A549 (cell line): ENCODE measurements around the gene UTP25. TPM values are rescaled to one million over a fixed set of nuclear protein-coding genes. Genes with fewer than 3 reads are reported as not detected.
A peak's percentile ranks its signal among the peaks of the same experiment; 100 is the strongest.

Experiments used
- ATAC-seq, 2 experiments: fragments of 200-7000 bp in 1 of 2; fragments of >200 bp in 1 of 2; cut with Nextera tagmentation in 1 of 2; cut with Tn5 transposase in 1 of 2; 3 replicates each; pipeline versions ENCODE4 v1.8.0 to v1.9.1; 2018 to 2020; ENCODE audit warnings: mild to moderate bottlenecking in 1 of 2, moderate library complexity in 1 of 2
- CTCF ChIA-PET: fragments of 300-600 bp; sonication (Branson Sonifier 250); formaldehyde crosslinking; extraction: SDS; loops from one replicate; lab custom pipeline; 2021; ENCODE audit warnings: antibody characterized with exemption, inconsistent platforms; lab: Yijun Ruan, JAX
- POLR2A ChIA-PET: fragments of 350-600 bp; formaldehyde crosslinking; extraction: SDS; loops from one replicate; lab custom pipeline; 2021; ENCODE audit warnings: antibody characterized with exemption, inconsistent platforms; lab: Yijun Ruan, JAX
- DNase-seq, 2 experiments: peaks; one replicate each; pipeline versions ENCODE4 v3.0.0 to v3.0.0-alpha.2; 2011 to 2016; ENCODE audit warnings: low read depth in 1 of 2, low spot score in 1 of 2
- FAIRE-seq: peaks from 2 replicates; lab custom pipeline; 2011; peaks lifted over from hg19 to GRCh38; lab: Jason Lieb, UNC
- H3K27ac ChIP-seq, 2 experiments: fragments of >200 bp; sonication (Bioruptor Twin); formaldehyde crosslinking; 3 replicates each; pipeline ENCODE4 v1.5.1; 2016 to 2017
- H3K4me1 ChIP-seq: fragments of >200 bp; sonication (Bioruptor Twin); formaldehyde crosslinking; 3 replicates; pipeline ENCODE4 v1.6.1; 2016
- H3K4me2 ChIP-seq: fragments of >200 bp; sonication (Bioruptor Twin); formaldehyde crosslinking; 3 replicates; pipeline ENCODE4 v1.6.1; 2016
- H3K4me3 ChIP-seq: fragments of >200 bp; sonication (Bioruptor Twin); formaldehyde crosslinking; 3 replicates; pipeline ENCODE4 v1.5.1; 2016
- H3K9me3 ChIP-seq: fragments of >200 bp; sonication (Bioruptor Twin); formaldehyde crosslinking; 3 replicates; pipeline ENCODE4 v1.6.1; 2016
- BHLHE40 ChIP-seq: IDR thresholded peaks from 2 replicates; pipeline ENCODE4 v1.6.1; 2012; ENCODE audit warnings: low read depth, low read length, inconsistent platforms
- EHF ChIP-seq: fragments of 250-450 bp; sonication (Bioruptor Pico); IDR thresholded peaks from 2 replicates; pipeline ENCODE4 v1.5.0; 2020; ENCODE audit warnings: mild to moderate bottlenecking
- FOSL2 ChIP-seq, 2 experiments: fragments of 450-650 bp in 1 of 2; fragments of >200 bp in 1 of 2; sonication (Bioruptor Twin) in 1 of 2; formaldehyde crosslinking; IDR thresholded peaks; 2 replicates each; pipeline versions ENCODE4 v1.5.0 to v1.6.1; 2016 to 2020; ENCODE audit warnings: mild to moderate bottlenecking in 1 of 2, moderate library complexity in 1 of 2
- FOXS1 ChIP-seq: fragments of 250-450 bp; sonication (Bioruptor Pico); IDR thresholded peaks from 2 replicates; pipeline ENCODE4 v1.5.0; 2020; ENCODE audit warnings: mild to moderate bottlenecking, moderate library complexity
- HDAC2 ChIP-seq: fragments of 200-600 bp; sonication (generic); IDR thresholded peaks from 2 replicates; pipeline ENCODE4 v1.6.1; 2016
- HOXB13 ChIP-seq: fragments of 250-450 bp; sonication (Bioruptor Pico); IDR thresholded peaks from 2 replicates; pipeline ENCODE4 v1.5.0; 2020; ENCODE audit warnings: low read depth, mild to moderate bottlenecking, moderate library complexity
- JUNB ChIP-seq: fragments of >200 bp; sonication (Bioruptor Twin); formaldehyde crosslinking; IDR thresholded peaks from 2 replicates; pipeline ENCODE4 v1.6.1; 2016
- RAD21 ChIP-seq, 2 experiments: fragments of >200 bp in 1 of 2; sonication (Bioruptor Twin) in 1 of 2; formaldehyde crosslinking in 1 of 2; IDR thresholded peaks in 1 of 2; conservative IDR thresholded peaks in 1 of 2; 2 replicates in 1 of 2; 3 replicates in 1 of 2; pipeline ENCODE4 v1.6.1; 2012 to 2018; ENCODE audit warnings: inconsistent platforms in 1 of 2
- RCOR1 ChIP-seq: fragments of 150-350 bp; IDR thresholded peaks from 2 replicates; pipeline ENCODE4 v1.6.1; 2014; ENCODE audit warnings: antibody characterized with exemption, low read length, low read depth
- RFX5 ChIP-seq: fragments of 450-650 bp; IDR thresholded peaks from 2 replicates; pipeline ENCODE4 v1.7.1; 2014; ENCODE audit warnings: antibody characterized with exemption, mild to moderate bottlenecking, moderate library complexity
- TFCP2L1 ChIP-seq: fragments of 250-450 bp; sonication (Bioruptor Pico); IDR thresholded peaks from 2 replicates; pipeline ENCODE4 v1.5.0; 2021; ENCODE audit warnings: mild to moderate bottlenecking
- TP53 ChIP-seq: fragments of 250-450 bp; sonication (Bioruptor Pico); IDR thresholded peaks from 2 replicates; pipeline ENCODE4 v1.5.0; 2021; ENCODE audit warnings: mild to moderate bottlenecking, moderate library complexity
- WGBS: methylation state at CpG from one replicate; pipeline ENCODE4 v1.1.6; 2017; ENCODE audit errors: missing lambda C conversion rate; 5-methylcytosine and 5-hydroxymethylcytosine counted together
- polyA plus RNA-seq, 4 experiments: library from polyadenylated mRNA; depleted of rRNA in 3 of 4; stranded (reverse); fragments of >200 nt; fragmentation: RNase III in 1 of 4; extraction: RNeasy Plus Mini Kit Qiagen cat#74134 plus additional on column Dnase treatment in 1 of 4; gene quantifications; 2 replicates in 3 of 4; 3 replicates in 1 of 4; pipeline ENCODE4 v1.2.3, GENCODE V29; 2011 to 2017
- TF ChIP-seq, protein P1 (sequence below): fragments of 250-450 bp; sonication (Bioruptor Pico); IDR thresholded peaks from 2 replicates; pipeline ENCODE4 v1.5.0; 2021; ENCODE audit warnings: mild to moderate bottlenecking, moderate library complexity, borderline replicate concordance
- TF ChIP-seq, protein P2 (sequence below): fragments of 450-650 bp; IDR thresholded peaks from 2 replicates; pipeline ENCODE4 v1.6.1; 2014; ENCODE audit warnings: antibody characterized with exemption
- TF ChIP-seq, protein P3 (sequence below): IDR thresholded peaks from 2 replicates; pipeline ENCODE4 v1.6.1; 2012
- TF ChIP-seq, protein P4 (sequence below): fragments of >200 bp; sonication (Bioruptor Twin); formaldehyde crosslinking; IDR thresholded peaks from 3 replicates; pipeline ENCODE4 v1.5.1; 2016

Gene UTP25
- polyA plus RNA-seq, 2 of the 4 experiments (the other 2 are of a cell fraction) = 8.4 to 16.5 TPM

DNA sequence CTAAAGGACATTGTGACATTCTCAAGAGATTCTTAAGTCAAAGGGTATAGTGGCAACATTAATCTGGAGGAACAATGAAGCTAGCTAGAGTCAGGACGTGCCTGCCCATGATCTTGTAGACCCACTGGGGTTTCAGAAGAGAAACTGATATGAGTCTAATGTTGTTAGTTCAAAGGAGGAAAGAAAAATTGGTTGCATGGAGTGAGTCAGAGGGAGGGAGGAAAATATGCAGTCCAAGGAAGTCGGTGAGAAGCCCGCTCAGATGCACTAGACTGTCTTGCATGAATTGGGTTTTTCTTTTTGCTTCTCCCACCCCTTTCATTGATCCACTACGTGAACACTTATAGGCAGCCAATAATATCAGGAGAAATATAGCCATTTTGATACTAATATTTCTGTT is 56.5 kb downstream of the UTP25 start (continued):
- TF ChIP-seq, protein P1, sequence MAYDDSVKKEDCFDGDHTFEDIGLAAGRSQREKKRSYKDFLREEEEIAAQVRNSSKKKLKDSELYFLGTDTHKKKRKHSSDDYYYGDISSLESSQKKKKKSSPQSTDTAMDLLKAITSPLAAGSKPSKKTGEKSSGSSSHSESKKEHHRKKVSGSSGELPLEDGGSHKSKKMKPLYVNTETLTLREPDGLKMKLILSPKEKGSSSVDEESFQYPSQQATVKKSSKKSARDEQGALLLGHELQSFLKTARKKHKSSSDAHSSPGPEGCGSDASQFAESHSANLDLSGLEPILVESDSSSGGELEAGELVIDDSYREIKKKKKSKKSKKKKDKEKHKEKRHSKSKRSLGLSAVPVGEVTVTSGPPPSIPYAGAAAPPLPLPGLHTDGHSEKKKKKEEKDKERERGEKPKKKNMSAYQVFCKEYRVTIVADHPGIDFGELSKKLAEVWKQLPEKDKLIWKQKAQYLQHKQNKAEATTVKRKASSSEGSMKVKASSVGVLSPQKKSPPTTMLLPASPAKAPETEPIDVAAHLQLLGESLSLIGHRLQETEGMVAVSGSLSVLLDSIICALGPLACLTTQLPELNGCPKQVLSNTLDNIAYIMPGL (CRISPR knock-in tag) = no peak
- TF ChIP-seq, protein P2, sequence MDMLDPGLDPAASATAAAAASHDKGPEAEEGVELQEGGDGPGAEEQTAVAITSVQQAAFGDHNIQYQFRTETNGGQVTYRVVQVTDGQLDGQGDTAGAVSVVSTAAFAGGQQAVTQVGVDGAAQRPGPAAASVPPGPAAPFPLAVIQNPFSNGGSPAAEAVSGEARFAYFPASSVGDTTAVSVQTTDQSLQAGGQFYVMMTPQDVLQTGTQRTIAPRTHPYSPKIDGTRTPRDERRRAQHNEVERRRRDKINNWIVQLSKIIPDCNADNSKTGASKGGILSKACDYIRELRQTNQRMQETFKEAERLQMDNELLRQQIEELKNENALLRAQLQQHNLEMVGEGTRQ = no peak
- TF ChIP-seq FOXS1 = no peak
- TF ChIP-seq EHF (CRISPR knock-in tag) = no peak

DNA sequence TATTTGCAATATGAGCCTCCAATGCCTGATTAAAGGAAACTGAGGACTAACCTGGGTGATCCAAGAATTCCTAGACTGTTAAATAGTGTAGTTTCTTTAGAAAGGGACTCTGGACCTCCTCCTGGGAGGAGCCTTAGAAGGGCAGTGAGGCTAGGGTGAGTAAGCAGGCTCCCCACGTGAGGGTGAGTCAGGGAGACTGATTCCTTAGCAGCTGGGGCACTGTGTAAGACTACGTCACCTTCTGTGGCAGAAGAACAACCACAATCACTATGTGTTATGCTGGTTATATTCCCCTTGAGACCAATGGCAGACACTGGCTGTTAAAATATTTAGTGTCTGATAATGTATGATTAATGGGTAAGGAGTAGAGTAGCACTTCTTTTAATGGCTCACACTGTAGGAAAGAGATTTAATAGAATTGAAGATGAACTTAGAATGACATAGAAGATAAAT is 56.9 kb downstream of the UTP25 start:
- peak overlapping the region; percentile 54 for H3K4me2 ChIP-seq
- peaks cover 18% of the 10 kb centered on the region for H3K4me1 ChIP-seq
- ChIA-PET CTCF (interaction anchor here (0.8 to 1.5 kb wide), 4 partner anchors 9 to 475 kb away, joined by 3 to 9 read pairs (median 4); no protein-coding TSS in a partner anchor), POLR2A (no interaction called here)
- WGBS = 8% methylated on average over 2 of the region's 2 CpGs
- TF ChIP-seq RAD21 (conservative IDR thresholded peaks at IDR 0.05 in 1 of 2, IDR thresholded peaks at IDR 0.05 in 1 of 2) = no peak
- TF ChIP-seq, protein P2 = peak; percentile 88
- peak; percentile 84 for TF ChIP-seq FOSL2 (IDR thresholded peaks at IDR 0.05)
- TF ChIP-seq FOSL2 (CRISPR knock-in tag; IDR thresholded peaks at IDR 0.05) = peak; percentile 91
- TF ChIP-seq HOXB13 (CRISPR knock-in tag) = no peak
- no peak for TF ChIP-seq HDAC2
- TF ChIP-seq, protein P3, sequence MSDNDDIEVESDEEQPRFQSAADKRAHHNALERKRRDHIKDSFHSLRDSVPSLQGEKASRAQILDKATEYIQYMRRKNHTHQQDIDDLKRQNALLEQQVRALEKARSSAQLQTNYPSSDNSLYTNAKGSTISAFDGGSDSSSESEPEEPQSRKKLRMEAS = peak; percentile 57
- TF ChIP-seq TFCP2L1 = no peak
- TF ChIP-seq JUNB = peak; percentile 71
- peak; percentile 52; the same call in 1 of the 2 replicates for TF ChIP-seq BHLHE40
- DNase-seq (peak; percentile 80 to 89), ATAC-seq (peak; percentile 98 to 99), FAIRE-seq (peak; percentile 77)
- H3K9me3 ChIP-seq = no peaks in the 10 kb centered on the region
- no peak overlapping the region for H3K4me3 ChIP-seq
- H3K27ac ChIP-seq = peak overlapping the region; percentile 36 to 45; a peak in 4 of 6 replicates

DNA sequence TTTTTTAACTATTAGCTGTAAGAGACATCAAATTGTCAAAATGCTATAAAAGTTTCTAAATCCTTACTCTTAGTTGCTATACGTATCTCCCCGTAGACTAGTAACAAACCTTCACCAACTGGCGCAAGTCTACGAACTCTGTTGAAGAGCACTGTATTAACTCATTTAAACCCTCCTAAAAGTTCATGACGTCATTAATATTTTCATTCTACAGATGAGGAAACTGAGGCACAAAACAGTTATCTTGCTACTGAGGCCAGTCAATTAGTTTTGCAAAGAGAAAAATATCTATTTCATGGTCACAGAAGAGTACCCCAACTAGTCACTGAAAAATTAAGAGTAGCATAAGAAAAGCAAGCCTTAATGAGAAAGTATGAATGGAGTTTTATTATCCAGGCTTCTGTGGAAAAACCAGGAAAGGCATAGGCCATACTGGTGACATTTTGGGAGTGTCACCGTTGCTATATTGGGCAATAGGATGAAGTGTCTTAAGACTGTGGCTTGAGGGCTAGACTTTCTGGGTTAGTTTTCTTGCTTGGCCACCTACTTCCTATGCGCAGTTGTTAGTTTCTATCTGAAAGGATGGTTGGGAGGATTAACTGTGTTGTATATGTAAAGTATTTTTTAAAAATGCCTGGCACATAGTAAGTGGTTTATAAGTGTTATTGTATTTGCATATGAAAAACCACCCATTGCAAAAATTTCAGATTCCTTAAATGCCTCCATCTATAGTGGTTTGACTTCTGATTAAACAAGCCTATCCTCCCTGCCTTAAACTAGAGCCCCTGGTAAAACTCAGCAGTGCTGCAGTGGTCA is 57.8 kb downstream of the UTP25 start:
- no peak for DNase-seq
- H3K27ac ChIP-seq = no peak overlapping the region; a peak in 1 of 6 replicates

More for the DNA sequence above, 57.8 kb downstream of the UTP25 start:
- H3K9me3 ChIP-seq = no peaks in the 10 kb centered on the region
- no peak for ATAC-seq
- TF ChIP-seq RFX5 = no peak
- TF ChIP-seq TP53 (CRISPR knock-in tag) = no peak
- TF ChIP-seq RCOR1 = no peak
- no peak for TF ChIP-seq HDAC2
- TF ChIP-seq, protein P4, sequence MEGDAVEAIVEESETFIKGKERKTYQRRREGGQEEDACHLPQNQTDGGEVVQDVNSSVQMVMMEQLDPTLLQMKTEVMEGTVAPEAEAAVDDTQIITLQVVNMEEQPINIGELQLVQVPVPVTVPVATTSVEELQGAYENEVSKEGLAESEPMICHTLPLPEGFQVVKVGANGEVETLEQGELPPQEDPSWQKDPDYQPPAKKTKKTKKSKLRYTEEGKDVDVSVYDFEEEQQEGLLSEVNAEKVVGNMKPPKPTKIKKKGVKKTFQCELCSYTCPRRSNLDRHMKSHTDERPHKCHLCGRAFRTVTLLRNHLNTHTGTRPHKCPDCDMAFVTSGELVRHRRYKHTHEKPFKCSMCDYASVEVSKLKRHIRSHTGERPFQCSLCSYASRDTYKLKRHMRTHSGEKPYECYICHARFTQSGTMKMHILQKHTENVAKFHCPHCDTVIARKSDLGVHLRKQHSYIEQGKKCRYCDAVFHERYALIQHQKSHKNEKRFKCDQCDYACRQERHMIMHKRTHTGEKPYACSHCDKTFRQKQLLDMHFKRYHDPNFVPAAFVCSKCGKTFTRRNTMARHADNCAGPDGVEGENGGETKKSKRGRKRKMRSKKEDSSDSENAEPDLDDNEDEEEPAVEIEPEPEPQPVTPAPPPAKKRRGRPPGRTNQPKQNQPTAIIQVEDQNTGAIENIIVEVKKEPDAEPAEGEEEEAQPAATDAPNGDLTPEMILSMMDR = no peak
- TF ChIP-seq, all 56 proteins: peak for 0
- POLR2A ChIA-PET = no interaction called here
- H3K4me3 ChIP-seq = no peak overlapping the region
- peaks cover 16% of the 10 kb centered on the region for H3K4me1 ChIP-seq
- FAIRE-seq = no peak
- no peak overlapping the region; the same call in 2 of the 3 replicates for H3K4me2 ChIP-seq
- 73% methylated on average over 7 of the region's 7 CpGs for WGBS
- CTCF ChIA-PET = interaction anchor here (0.8 to 1.5 kb wide), 6 partner anchors 8 to 474 kb away, joined by 3 to 9 read pairs (median 4); no protein-coding TSS in a partner anchor
